Measurements from ENCODE around the gene CD58.
"Not testable (repeated sequence)": the region's sequence is repeated elsewhere in the genome, so short reads cannot be mapped to it uniquely, and the experiment has no call there.

DNA sequence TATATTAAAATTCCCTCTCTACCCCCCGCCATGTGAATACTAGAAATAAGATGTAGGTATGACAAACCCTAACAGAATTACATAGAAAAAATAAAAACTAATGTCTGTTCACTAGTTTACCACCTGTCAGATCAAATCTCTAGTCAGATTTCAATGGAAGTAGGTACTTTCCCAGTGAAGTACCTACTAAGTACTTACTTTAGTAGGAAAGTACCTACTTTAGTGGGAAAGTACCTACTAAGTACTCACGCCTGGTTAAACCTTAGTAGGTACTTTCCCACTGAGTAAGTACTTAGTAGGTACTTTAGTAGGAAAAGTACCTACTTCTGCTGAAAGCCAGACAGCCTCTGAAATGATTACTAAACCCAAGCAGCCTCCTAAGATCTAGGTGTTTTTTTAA is 38.0 kb upstream of the CD58 start:
- not testable (repeated sequence) for TF ChIP-seq POLR2A (IDR thresholded peaks at IDR 0.05)
- TF ChIP-seq, protein P1, sequence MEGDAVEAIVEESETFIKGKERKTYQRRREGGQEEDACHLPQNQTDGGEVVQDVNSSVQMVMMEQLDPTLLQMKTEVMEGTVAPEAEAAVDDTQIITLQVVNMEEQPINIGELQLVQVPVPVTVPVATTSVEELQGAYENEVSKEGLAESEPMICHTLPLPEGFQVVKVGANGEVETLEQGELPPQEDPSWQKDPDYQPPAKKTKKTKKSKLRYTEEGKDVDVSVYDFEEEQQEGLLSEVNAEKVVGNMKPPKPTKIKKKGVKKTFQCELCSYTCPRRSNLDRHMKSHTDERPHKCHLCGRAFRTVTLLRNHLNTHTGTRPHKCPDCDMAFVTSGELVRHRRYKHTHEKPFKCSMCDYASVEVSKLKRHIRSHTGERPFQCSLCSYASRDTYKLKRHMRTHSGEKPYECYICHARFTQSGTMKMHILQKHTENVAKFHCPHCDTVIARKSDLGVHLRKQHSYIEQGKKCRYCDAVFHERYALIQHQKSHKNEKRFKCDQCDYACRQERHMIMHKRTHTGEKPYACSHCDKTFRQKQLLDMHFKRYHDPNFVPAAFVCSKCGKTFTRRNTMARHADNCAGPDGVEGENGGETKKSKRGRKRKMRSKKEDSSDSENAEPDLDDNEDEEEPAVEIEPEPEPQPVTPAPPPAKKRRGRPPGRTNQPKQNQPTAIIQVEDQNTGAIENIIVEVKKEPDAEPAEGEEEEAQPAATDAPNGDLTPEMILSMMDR (IDR thresholded peaks at IDR 0.05), result not testable (repeated sequence)

Measured in Peyer's patch (tissue), 4 donors.